Fibroblast of mammary gland (primary cell): Measurements from ENCODE around the gene ADGRG1.

Source experiments
- DNase-seq: peaks from one replicate; pipeline ENCODE4 v3.0.0-alpha.2; 2010; ENCODE audit warnings: low read depth
- H3K4me3 ChIP-seq: 2 replicates; pipeline ENCODE4 v1.5.1; 2011; ENCODE audit warnings: low read depth, mild to moderate bottlenecking, low read length, moderate library complexity; ENCODE audit not compliant: control insufficient read depth
- CTCF ChIP-seq: conservative IDR thresholded peaks from 2 replicates; pipeline ENCODE4 v1.5.1; 2011; ENCODE audit warnings: low read depth, low read length, inconsistent platforms; ENCODE audit not compliant: control insufficient read depth, insufficient read depth

Gene ADGRG1

DNA sequence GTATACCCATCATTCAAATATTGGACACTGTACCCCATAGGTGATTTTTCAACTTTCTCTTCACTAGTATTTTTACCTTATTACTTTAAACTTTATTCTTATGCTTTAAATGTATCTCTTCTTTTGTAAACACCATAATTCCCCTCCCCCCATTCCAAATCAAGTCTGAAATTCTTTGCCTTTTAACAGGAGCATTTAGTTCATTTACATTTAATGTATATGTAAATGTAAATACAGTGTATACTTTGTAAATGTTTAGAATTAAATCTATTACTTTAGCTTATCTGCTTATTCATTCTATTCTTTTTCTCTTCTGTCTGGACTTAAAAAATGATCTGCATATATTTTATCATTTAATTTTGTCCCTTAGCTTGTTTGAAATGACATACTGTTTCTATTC lies 30.0 kb upstream of the ADGRG1 start:
- H3K4me3 ChIP-seq = no peak overlapping the region
- TF ChIP-seq CTCF = no peak
- no peak for DNase-seq

- no peak overlapping the region for H3K4me3 ChIP-seq
- TF ChIP-seq CTCF = peak; percentile 53
- peak; percentile 42 for DNase-seq
These were observed 28.2 kb upstream of the ADGRG1 start for GRCh38 chr16:57600048-57600835.

- DNase-seq = no peak
- TF ChIP-seq CTCF = no peak
- no peak overlapping the region for H3K4me3 ChIP-seq
These were observed 27.4 kb upstream of the ADGRG1 start for GRCh38 chr16:57600952-57601580.

- TF ChIP-seq CTCF = no peak
- no peak for DNase-seq
- H3K4me3 ChIP-seq = no peak overlapping the region
These were observed 26.5 kb upstream of the ADGRG1 start for GRCh38 chr16:57601801-57602478.

- no peak overlapping the region for H3K4me3 ChIP-seq
- no peak for DNase-seq
- no peak for TF ChIP-seq CTCF
These were observed 25.1 kb upstream of the ADGRG1 start for GRCh38 chr16:57603115-57604024.

GRCh38 chr16:57604177-57604576 lies 24.3 kb upstream of the ADGRG1 start:
- DNase-seq = no peak
- no peak for TF ChIP-seq CTCF

More at GRCh38 chr16:57604177-57604576, 24.3 kb upstream of the ADGRG1 start:
- no peak overlapping the region for H3K4me3 ChIP-seq
